ENCODE results near the gene FBXL13. TPM values are rescaled to one million over a fixed set of nuclear protein-coding genes. Genes with fewer than 3 reads are reported as not detected.

Gene FBXL13
- total RNA-seq, 1 donor from 2014 or later: 0.51 TPM

DNA sequence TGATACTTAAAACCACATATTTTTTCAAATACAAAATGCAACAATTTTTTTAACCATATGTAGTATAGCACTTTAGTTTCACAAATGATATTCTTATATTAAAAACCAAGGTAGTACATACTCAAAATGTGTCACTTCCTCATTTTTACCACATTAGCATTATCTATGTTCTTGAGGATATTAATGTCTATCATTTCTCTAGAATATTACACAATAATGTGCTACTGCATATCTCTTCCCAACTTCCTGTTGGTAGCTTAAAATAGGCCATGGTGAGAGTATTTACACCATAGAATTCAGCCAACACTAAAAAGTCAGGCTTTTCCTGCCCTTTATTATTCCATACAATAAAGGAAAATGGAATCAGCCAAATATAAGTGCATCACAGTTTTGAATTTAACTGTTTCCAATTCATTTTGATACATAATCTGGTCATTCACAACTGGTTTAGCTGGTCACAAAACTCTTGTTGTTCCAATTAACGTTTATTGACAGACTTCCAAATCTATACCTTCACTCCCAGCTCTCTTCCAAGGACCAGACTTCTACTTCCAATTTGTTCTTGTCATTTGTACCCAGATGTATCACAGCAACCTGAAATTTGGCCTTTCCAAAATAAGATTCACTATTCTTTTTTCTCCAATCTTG, 181.8 kb downstream of the FBXL13 start:
- DNase-seq: no peak
- intact Hi-C loops (cut with DNase I): no loop called here
- peak; percentile 68 for ATAC-seq (ENCODE audit: poor library complexity)

DNA sequence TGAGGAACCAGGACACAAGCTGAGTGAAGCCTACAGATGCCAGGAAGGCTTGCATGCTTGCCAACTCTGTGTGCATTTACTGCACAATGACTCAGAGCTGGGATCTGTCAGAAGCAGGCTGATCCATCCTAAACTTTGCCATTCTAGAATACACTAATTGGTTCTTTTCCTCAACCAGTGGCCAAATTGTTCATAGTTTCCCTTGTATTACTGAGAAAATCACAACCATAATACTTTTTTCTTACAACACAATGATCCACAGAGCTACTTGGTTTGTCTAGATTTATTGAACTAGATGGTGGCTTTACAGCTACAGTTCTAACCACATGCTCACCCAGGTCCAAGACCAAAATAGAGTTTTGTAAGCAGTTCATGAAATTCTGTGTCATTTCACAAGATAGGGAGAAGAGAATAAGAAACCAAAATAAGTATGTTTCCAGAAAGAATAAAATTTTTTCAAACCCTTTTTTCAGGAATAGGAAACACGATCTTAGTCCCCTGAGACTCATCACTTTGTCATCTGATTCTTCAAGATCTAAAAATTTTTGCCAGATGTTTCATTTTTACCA, 182.8 kb downstream of the FBXL13 start:
- peak; percentile 49 for DNase-seq
- intact Hi-C loops (cut with DNase I): no loop called here

DNA sequence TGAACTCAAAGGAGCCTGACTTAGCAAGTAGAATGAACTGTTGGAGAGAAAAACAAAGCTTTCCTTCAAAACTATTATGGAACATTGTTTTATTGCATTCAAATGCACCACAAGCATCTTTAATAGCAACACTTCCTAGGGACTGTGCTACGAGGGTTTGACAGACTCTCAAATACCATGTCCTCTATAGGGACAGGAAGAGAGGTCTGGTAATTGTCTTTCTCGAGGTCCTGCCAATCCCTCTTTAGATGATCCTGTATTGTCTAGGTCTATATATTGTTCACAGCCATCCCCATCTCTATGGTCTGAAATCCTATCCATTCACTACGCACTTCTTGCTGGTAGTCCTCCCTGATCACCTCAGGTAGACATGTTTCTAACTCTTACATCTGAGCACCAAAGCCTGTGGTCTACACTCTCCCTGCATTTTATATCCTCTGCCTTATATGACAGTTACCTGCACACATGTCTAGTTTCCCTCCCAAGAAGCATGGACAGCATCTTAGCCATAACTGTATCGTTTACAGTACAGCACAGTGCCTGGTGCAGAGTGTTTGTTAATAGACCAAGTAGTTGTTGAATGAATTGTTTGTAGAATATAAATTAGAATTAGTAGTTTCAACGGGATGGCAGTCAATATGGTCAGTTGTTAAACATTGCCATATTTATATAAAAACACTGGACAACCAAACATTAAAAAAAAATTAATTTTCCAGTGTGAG, 183.5 kb downstream of the FBXL13 start:
- ATAC-seq (ENCODE audit: poor library complexity) (no peak), DNase-seq (no peak)
- intact Hi-C loops (cut with DNase I): no loop called here

More for the DNA sequence above, 182.8 kb downstream of the FBXL13 start:
- ATAC-seq (ENCODE audit: poor library complexity): peak; percentile 64

GRCh38 chr7:102890292-102890970, 184.2 kb downstream of the FBXL13 start:
- ATAC-seq (ENCODE audit: poor library complexity) (no peak), DNase-seq (no peak)
- intact Hi-C loops (cut with DNase I): no loop called here

GRCh38 chr7:102889851-102890250, 184.7 kb downstream of the FBXL13 start:
- ATAC-seq (ENCODE audit: poor library complexity) (no peak), DNase-seq (no peak)
- intact Hi-C loops (cut with DNase I): no loop called here

DNA sequence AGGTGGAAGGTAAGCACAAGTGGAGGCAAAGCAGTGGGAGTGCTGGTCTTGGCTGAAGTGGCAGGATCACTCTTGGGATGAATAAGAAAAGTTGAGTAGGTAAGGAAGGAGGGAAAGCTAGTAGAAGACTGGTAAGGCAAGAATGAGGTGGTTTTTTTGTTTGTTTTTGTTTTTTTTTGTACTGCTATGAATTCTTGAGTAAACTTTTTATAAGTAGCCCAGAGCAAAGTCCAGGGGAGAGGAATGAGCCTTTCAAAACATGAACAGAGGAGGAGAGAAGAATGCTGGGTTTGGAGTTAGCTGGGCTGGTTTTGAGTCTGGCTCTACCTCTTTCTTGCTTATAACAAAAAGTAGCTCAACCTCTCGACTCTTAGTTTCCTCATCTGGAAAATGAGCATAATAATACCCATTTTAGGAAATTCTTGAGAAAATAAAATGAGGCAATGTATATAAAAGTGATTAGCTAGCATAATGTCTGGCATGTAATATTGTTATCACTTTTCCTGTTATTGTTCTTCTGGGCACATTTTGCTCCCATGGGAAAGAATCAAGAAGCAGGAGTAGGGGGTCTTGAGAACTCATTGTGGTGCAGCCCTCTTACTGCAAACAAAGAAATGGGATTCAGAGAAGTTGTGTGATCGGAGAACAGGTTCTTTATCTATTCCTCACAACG, 185.9 kb downstream of the FBXL13 start:
- ATAC-seq (ENCODE audit: poor library complexity): no peak
- intact Hi-C loops (cut with DNase I): no loop called here
- DNase-seq: no peak

DNA sequence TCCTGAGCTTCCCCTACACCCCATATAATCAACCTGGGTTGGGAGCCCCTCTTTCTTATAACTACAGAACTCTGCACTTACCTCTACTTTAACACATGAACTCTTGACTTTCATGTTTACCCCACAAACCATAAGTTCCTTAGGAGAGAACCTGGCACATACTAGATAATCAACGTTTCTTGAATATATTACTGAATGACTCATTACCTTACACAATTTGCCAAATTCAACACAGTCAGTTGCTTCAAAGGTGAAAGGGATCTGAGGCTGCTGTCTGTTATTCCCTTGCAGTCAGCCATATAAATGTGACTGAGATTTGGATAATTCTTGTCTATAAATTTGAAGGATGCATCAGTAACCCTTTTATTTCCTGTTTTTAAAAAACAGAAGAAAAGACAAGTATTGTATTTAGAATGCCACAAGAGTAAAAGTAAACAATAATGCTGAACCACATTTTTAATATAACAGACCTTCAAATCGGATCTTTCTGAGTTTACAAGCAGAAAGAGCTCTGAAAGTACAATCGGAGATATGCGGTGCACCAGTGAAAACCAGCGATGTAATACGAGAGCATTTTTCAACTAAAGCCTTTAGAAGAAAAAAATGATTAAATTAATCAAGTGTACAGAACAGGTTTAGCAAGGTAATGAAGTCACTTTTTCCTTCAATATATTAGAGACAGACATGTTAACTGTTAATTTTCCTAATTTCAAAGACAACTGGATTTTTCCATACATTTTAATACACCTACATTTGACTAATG, 191.3 kb downstream of the FBXL13 start:
- ATAC-seq (ENCODE audit: poor library complexity) (no peak), DNase-seq (no peak)
- intact Hi-C loops (cut with DNase I): no loop called here

DNA sequence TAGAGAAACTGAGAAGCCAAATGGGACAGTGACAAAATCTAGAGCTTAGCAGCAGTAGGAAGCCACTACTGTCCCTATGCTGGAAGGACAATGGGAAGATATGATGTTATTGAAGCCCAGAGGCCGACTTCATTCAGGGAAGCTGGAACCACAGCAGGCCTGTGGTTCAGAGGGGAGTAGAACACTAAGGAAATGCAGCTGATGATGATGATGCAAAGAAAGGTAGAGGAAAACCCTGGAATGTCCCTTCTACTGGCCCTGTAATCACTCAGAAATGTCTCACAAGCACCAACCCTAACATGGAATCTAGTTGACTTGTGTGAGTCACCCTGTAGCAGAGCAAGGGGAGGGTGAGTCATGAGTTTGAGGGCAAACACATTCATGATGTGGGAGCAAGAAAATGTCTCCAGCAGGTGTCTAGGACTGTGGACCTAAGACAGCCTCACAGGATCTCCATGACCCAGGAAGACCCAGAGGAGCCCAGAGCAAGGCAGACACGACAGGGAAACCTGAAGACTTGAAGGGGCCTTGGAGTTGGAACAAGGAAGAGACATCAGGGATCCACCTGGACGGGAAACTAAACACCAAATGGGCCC, 198.8 kb downstream of the FBXL13 start:
- ATAC-seq (ENCODE audit: poor library complexity) (no peak), DNase-seq (no peak)
- intact Hi-C loops (cut with DNase I): no loop called here

DNA sequence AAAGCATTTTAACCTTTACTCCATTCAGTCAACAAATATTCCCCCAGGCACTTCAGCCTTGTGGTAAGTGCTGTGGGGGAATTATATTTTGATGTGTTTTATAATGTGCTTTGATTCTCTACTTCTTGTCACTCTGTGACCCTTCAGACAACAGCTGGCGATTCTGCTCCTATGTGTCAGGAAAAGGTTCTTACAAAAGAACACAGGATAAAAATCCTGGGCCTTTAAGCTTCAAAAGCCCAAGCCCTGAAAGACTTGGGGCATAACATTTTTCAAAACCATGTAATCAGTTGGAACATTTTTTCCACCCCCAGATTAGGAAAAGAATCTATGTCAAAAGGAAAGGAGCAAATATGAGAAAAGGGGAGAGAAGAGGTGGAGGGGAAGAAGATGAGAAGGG, 199.6 kb downstream of the FBXL13 start:
- intact Hi-C loops (cut with DNase I): no loop called here
- ATAC-seq (ENCODE audit: poor library complexity): no peak
- DNase-seq: no peak

DNA sequence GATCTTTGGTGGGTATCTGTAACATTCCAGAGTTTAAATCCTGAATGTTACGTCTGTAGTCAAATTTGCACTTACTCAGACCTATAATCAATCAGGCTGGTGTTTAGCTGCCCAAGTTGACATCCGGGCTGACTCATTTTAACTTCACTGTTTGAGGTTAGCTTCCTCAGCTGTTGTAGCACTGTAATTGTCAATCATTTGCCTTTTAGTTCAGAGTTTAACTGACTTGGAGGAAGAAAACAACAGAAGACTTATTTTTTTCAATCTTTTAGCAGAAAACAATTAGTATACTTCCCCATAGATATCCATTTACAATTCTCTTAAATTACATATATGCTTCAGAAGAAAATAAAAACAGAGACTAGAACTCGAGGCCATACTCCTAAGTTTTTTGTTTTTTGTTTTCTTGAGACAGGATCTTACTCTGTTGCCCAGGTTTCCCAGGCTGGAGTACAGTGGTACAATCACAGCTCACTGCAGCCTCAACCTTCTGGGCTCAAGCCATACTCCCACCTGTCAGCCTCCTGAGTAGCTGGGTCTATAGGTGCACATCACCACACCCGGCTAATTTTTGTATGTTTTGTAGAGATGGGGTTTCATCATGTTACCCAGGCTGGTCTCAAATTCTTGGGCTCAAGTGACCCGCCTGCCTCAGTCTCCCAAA, 200.3 kb downstream of the FBXL13 start:
- intact Hi-C loops (cut with DNase I): no loop called here
- ATAC-seq (ENCODE audit: poor library complexity): no peak

DNA sequence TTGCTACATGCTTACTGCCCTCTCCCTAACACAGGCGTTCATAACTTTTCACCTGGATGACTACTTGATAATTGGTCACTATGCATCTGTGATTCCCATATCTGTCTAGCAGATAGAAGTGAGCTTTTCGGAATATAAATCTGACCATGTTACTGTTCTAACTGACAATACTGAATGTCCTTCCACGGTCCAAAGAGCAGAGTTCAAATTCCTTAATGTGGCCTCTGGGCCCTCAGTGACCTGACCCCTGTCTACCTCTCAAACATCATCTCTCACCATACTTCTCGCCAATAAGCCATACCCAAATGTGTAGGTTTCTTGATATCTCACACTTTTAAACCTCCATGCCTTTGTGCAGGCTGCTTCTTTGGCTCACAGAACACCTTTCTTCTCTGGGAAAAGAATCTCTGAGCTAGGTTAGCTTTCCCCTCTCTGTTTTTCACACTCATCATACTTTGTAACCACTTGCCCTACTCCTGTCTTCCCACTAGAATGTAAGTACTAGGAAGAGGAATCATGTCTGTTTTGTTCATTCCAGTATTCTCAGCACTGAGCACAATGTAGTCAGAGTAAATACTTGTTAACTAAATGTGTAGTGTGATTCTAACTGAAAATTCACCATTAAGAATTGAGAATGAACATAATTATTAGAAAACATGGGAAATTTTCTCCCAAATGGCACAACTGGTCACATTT, 201.0 kb downstream of the FBXL13 start:
- intact Hi-C loops (cut with DNase I): no loop called here
- DNase-seq: no peak
- ATAC-seq (ENCODE audit: poor library complexity): no peak

More for the DNA sequence above, 200.3 kb downstream of the FBXL13 start:
- DNase-seq: no peak

GRCh38 chr7:102872460-102872859, 202.1 kb downstream of the FBXL13 start:
- intact Hi-C loops (cut with DNase I): no loop called here
- ATAC-seq (ENCODE audit: poor library complexity): no peak

DNA sequence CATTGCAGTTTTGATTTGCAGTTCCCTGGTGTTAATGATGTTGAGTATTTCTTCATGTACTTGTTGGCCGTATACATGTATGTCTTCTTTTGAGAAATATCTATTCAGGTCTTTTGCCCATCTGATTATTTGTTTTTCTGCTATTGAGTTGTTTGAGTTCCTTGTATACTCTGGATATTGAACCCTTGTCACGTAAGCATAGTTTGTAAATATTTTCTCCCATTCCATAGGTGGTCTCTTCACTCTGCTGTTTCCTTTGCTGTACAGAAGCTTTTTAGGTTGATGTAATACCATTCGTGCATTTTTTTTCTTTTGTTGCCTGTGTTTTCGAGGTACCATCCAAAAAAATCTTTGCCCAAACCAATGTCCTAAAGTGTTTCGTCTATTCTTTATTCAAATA, 205.4 kb downstream of the FBXL13 start:
- intact Hi-C loops (cut with DNase I): no loop called here
- ATAC-seq (ENCODE audit: poor library complexity): no peak
- no peak for DNase-seq

More at GRCh38 chr7:102872460-102872859, 202.1 kb downstream of the FBXL13 start:
- no peak for DNase-seq

DNA sequence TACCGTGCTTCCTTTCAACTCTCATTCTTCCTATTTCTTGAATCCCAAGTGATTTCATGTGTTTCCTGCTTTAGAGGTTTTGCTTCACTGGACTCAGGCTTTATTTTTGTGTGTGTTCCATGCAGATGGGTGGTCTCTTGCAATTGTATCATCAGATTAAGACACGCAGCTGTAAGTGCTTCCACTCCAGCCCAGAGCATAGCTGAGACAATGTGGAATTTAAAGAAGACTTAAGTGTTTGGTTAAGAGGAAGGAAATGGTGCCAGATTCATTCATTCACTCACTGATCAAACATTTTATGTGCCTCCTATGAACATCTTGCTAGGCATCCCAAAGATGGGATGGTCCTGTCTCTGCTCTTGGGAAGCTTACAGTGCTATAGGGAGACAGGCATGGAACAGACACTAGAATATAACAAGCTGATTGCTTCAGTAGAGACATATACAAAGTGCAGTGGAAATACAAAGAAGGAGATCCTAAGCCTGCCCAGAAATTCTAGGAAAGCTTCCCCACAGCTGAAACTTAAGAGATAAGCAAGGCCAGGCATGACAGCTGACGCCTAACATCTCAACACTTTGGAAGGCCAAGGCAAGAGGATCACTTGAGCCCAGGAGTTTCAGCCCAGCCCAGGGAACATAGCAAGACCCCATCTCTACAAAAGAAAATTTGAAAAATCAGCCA, 207.9 kb downstream of the FBXL13 start:
- ATAC-seq (ENCODE audit: poor library complexity): no peak
- intact Hi-C loops (cut with DNase I): no loop called here
- no peak for DNase-seq

DNA sequence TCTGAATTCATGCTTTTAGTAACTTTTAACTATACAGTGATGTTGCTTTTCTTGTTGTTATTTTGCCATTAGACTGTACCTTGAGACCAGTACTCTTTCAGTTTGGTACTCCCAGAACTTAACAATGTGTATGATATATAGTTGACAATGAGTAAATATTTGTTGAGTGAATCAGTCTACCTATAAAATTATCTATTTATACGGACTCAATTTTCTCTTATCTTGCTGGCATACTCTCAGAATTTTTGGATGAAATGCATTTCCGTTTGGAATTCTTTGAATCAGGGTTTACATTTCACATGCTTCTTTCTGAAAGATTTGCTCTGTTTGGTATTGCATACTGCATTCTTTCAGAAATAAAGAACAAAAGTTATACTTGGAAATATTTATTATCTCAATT, 209.6 kb downstream of the FBXL13 start:
- DNase-seq: no peak
- no peak for ATAC-seq (ENCODE audit: poor library complexity)
- intact Hi-C loops (cut with DNase I): no loop called here

DNA sequence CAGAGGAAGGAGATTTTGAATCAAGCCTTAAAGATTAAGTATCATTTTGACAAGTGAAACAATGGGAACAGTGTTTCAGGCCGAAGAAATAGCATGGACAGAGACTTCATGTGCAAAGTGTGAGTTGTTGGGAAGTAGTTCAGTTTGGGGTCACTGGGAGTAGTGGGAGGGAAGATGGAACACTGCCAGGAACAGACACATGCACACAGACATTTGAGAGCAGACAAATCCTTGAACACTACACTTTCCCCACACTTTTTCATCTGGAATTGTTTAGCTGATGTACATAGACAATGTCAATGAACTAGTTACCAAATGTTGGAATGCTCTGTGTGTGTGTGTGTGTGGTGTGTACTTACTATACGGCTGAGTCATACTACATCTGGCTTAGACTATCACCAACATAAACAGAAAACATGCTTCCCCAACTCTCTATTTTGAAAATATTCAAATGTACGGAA, 214.2 kb downstream of the FBXL13 start:
- ATAC-seq (ENCODE audit: poor library complexity): no peak
- intact Hi-C loops (cut with DNase I): no loop called here
- DNase-seq: no peak

All from Right ventricle myocardium superior (tissue), 1 donor.